H1 (cell line): ENCODE measurements around the gene CHST1.

Experiments
- ASH2L ChIP-seq: fragments of 200-600, 300-600 bp; sonication (generic); IDR thresholded peaks from one replicate; pipeline ENCODE4 v1.7.1; 2017; ENCODE audit warnings: low read length
- CHD2 ChIP-seq: IDR thresholded peaks from 2 replicates; pipeline ENCODE4 v1.6.1; 2012; ENCODE audit warnings: low read length, improper control_type of control experiment
- EP300 ChIP-seq, 2 experiments: IDR thresholded peaks; 1 replicate in 1 of 2; 2 replicates in 1 of 2; pipeline ENCODE4 v1.6.1; 2011 to 2012; ENCODE audit warnings: low read depth in 2 of 2, low read length in 2 of 2, mild to moderate bottlenecking in 2 of 2, borderline replicate concordance in 1 of 2, inconsistent platforms in 1 of 2, moderate library complexity in 1 of 2
- POLR2A ChIP-seq, 2 experiments: IDR thresholded peaks; 1 replicate in 1 of 2; 2 replicates in 1 of 2; pipeline ENCODE4 v1.6.1; 2011; ENCODE audit warnings: low read depth in 2 of 2, low read length in 2 of 2, mild to moderate bottlenecking in 2 of 2; ENCODE audit errors: control extremely low read depth in 1 of 2

GRCh38 chr11:45708887-45709663, 43.7 kb upstream of the CHST1 start:
- no peak for TF ChIP-seq ASH2L
- TF ChIP-seq CHD2: no peak
- TF ChIP-seq POLR2A (IDR thresholded peaks at IDR 0.05; ENCODE audit: control extremely low read depth in 1 of 2, low read depth in 2 of 2, low read length in 2 of 2): no peak
- no peak for TF ChIP-seq EP300 (IDR thresholded peaks at IDR 0.05; ENCODE audit: borderline replicate concordance in 1 of 2, low read depth in 2 of 2, low read length in 2 of 2)
